Osteocyte (in vitro differentiated cells): Measurements from ENCODE around the gene FAXDC2. TPM values are rescaled to one million over a fixed set of nuclear protein-coding genes. Genes with fewer than 3 reads are reported as not detected.

ENCODE experiments used
- DNase-seq: peaks from one replicate; pipeline ENCODE4 v3.0.0; 2021; ENCODE audit warnings: mixed read lengths; ENCODE audit not compliant: unreplicated experiment; ENCODE audit errors: extremely low spot score
- H3K27ac Mint-ChIP-seq: one replicate; pipeline ENCODE4 v1.8.0; 2021; ENCODE audit warnings: mild to moderate bottlenecking, mixed read lengths; ENCODE audit not compliant: unreplicated experiment
- H3K27me3 Mint-ChIP-seq: one replicate; pipeline ENCODE4 v1.8.0; 2021; ENCODE audit warnings: mixed read lengths; ENCODE audit not compliant: unreplicated experiment
- H3K36me3 Mint-ChIP-seq: one replicate; pipeline ENCODE4 v1.8.0; 2021; ENCODE audit warnings: mixed read lengths; ENCODE audit not compliant: unreplicated experiment
- H3K4me1 Mint-ChIP-seq: one replicate; pipeline ENCODE4 v1.8.0; 2021; ENCODE audit warnings: mixed read lengths; ENCODE audit not compliant: unreplicated experiment
- H3K4me3 Mint-ChIP-seq: one replicate; pipeline ENCODE4 v1.8.0; 2021; ENCODE audit warnings: mild to moderate bottlenecking, moderate library complexity, mixed read lengths; ENCODE audit not compliant: unreplicated experiment
- H3K9me3 Mint-ChIP-seq: one replicate; pipeline ENCODE4 v1.8.0; 2021; ENCODE audit warnings: mixed read lengths; ENCODE audit not compliant: unreplicated experiment
- CTCF ChIP-seq: fragments of 200-600 bp; sonication (generic); IDR thresholded peaks from 2 replicates; pipeline ENCODE4 v1.5.0; 2021; ENCODE audit warnings: antibody characterized with exemption, mild to moderate bottlenecking, moderate library complexity
- total RNA-seq: library from RNA; stranded (reverse); gene quantifications from 2 replicates; pipeline ENCODE4 v1.2.1, GENCODE V29; 2021

The FAXDC2 gene
- total RNA-seq, 1 donor from 2014 or later: 25.7 TPM

GRCh38 chr5:154797762-154798161 lies 52.6 kb downstream of the FAXDC2 start:
- DNase-seq: no peak
- Mint-ChIP-seq H3K9me3 (no peaks in the 10 kb centered on the region), H3K4me1 (peaks cover 20% of the 10 kb centered on the region), H3K36me3 (peaks cover 63% of the 10 kb centered on the region), H3K4me3 (no peak overlapping the region), H3K27me3 (no peaks in the 10 kb centered on the region), H3K27ac (no peak overlapping the region)
- TF ChIP-seq CTCF: no peak

GRCh38 chr5:154795235-154795596 lies 55.2 kb downstream of the FAXDC2 start:
- peaks cover 62% of the 10 kb centered on the region for H3K36me3 Mint-ChIP-seq
- H3K27me3 Mint-ChIP-seq: no peaks in the 10 kb centered on the region
- DNase-seq: no peak
- H3K9me3 Mint-ChIP-seq: no peaks in the 10 kb centered on the region
- peak overlapping the region; percentile 23 for H3K27ac Mint-ChIP-seq
- no peak for TF ChIP-seq CTCF
- peaks cover 4% of the 10 kb centered on the region for H3K4me1 Mint-ChIP-seq
- no peak overlapping the region for H3K4me3 Mint-ChIP-seq

- TF ChIP-seq CTCF: no peak
- no peak for DNase-seq
- Mint-ChIP-seq H3K27ac (peak overlapping the region; percentile 23), H3K27me3 (no peaks in the 10 kb centered on the region), H3K4me3 (no peak overlapping the region), H3K9me3 (no peaks in the 10 kb centered on the region), H3K4me1 (peaks cover 2% of the 10 kb centered on the region), H3K36me3 (peaks cover 59% of the 10 kb centered on the region)
Measured at GRCh38 chr5:154794525-154795234, 55.7 kb downstream of the FAXDC2 start.

- no peak for DNase-seq
- Mint-ChIP-seq H3K4me1 (peaks cover 2% of the 10 kb centered on the region), H3K4me3 (no peak overlapping the region), H3K36me3 (peaks cover 53% of the 10 kb centered on the region), H3K27ac (peak overlapping the region; percentile 1), H3K9me3 (no peaks in the 10 kb centered on the region), H3K27me3 (no peaks in the 10 kb centered on the region)
- TF ChIP-seq CTCF: no peak
Measured at GRCh38 chr5:154793599-154794524, 56.5 kb downstream of the FAXDC2 start.

- Mint-ChIP-seq H3K27me3 (no peaks in the 10 kb centered on the region), H3K36me3 (peaks cover 40% of the 10 kb centered on the region)
Measured at GRCh38 chr5:154791535-154791934, 58.9 kb downstream of the FAXDC2 start.

More at GRCh38 chr5:154791535-154791934, 58.9 kb downstream of the FAXDC2 start:
- Mint-ChIP-seq H3K4me1 (peaks cover 15% of the 10 kb centered on the region), H3K9me3 (no peaks in the 10 kb centered on the region), H3K4me3 (no peak overlapping the region), H3K27ac (no peak overlapping the region)
- no peak for DNase-seq
- no peak for TF ChIP-seq CTCF
